Measurements from ENCODE around the gene LILRB2.
"Not testable (repeated sequence)": the region's sequence is repeated elsewhere in the genome, so short reads cannot be mapped to it uniquely, and the experiment has no call there.

Gene LILRB2

DNA sequence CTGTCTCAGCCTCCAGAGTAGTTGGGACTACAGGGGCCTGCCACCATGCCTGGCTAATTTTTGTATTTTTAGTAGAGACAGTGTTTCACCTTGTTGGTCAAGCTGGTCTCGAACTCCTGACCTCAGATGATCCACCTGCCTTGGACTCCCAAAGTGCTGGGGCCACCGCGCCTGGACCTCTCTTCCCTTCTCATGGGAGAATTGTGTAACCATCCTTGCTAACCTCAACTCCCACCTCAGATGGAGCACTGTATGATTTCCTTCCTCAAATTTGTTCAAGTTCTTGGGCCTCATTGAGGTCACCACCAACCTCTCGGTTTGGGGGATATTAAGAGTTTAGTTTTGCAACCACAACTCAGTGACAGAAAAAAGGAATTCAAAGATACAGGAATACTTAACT, 21.3 kb upstream of the LILRB2 start:
- DNase-seq = no peak

DNA sequence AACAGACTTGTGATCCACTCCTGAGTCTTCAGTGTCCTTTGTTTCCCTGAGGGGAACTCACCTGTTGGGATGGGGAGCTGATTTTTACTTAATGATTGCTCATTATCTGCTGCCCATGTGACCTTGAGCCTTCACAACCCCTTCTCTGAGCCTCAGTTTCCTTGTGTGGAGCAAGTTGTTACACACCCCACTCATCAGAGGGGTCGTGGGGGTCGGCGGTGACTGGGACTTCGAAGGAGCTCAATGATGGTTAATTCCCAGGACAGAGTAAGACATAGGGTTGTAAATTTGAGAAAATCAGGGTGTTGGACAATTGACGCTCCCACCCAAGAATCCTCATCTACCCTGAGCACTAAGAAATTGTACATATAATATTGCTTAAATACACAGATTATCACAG, 18.6 kb upstream of the LILRB2 start:
- DNase-seq = no peak

DNA sequence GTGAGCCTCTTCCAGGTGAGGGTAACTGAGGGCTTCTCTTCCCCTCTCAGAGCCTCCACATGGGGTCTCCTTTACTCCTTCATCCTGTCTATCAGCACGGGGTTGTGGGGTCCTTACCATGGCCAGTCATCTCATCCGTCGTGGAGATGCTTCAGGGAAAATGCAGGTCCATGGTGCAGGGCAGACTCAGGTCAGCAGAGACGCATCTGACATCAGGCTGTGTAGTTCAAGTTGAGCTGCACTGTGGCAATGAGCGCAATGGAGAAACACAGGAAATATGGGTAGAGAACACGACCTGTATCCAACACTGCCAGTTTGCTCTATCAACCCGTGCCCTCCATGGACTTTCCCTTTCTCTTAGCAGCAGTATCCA, 18.2 kb upstream of the LILRB2 start:
- DNase-seq = no peak

- no peak for DNase-seq
Observed at GRCh38 chr19:54298357-54299125, 17.6 kb upstream of the LILRB2 start.

GRCh38 chr19:54297759-54298305, 16.9 kb upstream of the LILRB2 start:
- DNase-seq = no peak

GRCh38 chr19:54294539-54294938, 13.6 kb upstream of the LILRB2 start:
- DNase-seq = no peak

GRCh38 chr19:54289160-54289559, 8.2 kb upstream of the LILRB2 start:
- DNase-seq = not testable (repeated sequence)

DNA sequence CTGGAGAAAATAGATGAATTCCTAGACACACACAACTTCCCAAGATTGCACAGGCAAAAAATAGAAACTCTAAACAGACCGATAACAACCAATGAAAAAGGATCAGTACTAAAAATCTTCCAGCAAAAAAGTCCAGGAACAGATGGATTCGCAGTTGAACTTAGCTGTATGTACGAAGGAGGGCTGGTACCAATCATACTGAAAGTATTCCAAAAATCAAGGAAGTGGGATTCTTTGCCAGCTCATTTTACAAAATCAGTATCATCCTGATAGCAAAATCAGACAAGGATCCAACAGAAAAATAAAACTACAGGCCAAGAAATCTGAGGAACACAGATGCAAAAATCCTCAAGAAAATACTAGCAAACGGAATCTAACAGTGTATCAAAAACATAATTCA, 6.5 kb upstream of the LILRB2 start:
- DNase-seq = no peak

DNA sequence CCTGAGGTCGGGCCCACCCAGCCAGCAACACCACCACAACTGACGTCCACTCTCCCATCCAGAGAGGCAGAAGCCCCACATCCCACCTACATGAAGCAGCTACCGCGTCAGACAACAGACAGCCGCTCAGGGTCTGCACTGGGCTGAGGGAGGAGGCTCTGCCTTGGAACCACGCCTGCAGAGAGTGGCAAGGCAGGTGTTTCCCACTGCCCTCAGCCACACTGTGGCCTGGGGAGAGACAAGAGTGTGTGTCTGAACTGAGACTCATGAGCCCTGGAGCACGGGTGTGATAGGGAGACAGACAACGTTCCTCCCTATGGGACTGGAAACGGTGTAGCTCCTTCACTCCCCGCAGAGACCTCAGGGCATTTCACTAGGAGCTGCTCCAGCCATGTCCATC, 5.4 kb upstream of the LILRB2 start:
- not testable (repeated sequence) for DNase-seq

- DNase-seq = not testable (repeated sequence)
Observed at GRCh38 chr19:54285427-54286056, 4.6 kb upstream of the LILRB2 start.

- DNase-seq = no peak
Observed at GRCh38 chr19:54282686-54283470, 2.0 kb upstream of the LILRB2 start.

GRCh38 chr19:54281729-54282075, 792 bp upstream of the LILRB2 start:
- DNase-seq = not testable (repeated sequence)

- DNase-seq = not testable (repeated sequence)
Observed at GRCh38 chr19:54280441-54280840, 469 bp downstream of the LILRB2 start.

DNA sequence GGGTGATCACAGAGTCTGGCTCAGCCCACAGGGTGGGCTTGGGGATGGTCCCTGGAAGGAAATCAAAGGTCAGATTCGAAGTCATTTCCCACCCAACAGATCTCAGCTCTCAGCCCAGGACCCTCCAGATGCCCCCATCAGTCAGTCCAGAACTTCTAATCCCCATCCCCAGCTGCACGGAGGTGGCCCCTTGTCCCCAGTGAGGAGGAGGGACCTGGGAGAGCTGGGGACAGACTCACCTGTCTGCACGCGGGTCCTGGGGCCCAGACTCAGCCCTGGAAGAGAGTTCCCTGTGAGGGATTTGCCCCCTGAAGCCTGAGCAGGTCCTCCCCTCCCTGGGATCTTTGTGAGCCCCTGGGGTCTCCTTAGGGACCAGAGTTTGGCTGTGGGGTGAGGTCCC, 885 bp downstream of the LILRB2 start:
- not testable (repeated sequence) for DNase-seq

DNA sequence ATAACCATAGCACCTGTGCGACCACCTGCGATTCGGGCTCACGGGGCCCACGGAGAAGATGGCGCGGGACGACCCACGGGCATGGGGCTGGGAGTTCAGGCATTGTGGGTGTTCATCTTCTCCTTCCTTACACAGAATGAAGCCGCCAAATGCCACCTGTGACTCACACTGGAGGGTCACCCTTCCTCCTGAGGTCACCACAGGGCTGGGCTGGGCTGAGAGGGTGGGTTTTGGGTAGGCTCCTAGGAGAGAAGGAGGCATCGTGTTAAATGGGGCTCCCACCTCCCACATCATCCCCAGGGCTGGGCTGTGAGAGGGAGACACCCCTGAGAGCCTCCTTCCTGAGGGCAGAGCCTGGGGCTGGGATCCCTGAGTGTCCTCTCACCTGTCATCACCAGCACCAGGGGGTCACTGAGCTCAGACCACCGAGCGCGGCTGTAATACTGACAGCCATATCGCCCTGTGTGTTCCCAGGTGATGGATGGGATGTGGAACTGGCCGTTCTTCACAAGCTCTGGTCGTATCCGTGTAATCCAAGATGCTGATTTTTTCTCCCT, 1.4 kb downstream of the LILRB2 start:
- no peak for DNase-seq

GRCh38 chr19:54278571-54279195, 2.2 kb downstream of the LILRB2 start:
- not testable (repeated sequence) for DNase-seq

DNA sequence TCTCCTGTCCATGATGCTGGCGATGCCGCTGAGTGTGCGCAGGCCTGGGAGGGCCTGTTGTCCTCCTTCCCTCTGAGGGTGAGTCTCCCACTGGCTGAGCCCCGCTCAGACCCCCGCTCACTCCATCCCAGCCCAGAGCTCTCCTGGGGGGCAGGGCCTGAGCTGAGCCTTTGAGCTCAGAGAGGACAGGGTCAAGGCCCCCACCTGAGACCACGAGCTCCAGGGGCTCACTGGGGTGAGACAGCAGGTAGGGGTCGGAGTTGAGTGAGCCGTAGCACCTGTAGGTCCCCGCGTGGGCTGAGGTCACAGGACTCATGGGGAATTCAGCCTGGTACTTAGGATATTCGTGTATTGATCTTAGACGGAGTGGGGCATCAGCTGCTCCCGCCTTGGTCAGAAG, 2.9 kb downstream of the LILRB2 start:
- not testable (repeated sequence) for DNase-seq

- not testable (repeated sequence) for DNase-seq
Observed at GRCh38 chr19:54277111-54277615, 3.7 kb downstream of the LILRB2 start.

- no peak for DNase-seq
Observed at GRCh38 chr19:54275951-54276350, 5.0 kb downstream of the LILRB2 start.

DNA sequence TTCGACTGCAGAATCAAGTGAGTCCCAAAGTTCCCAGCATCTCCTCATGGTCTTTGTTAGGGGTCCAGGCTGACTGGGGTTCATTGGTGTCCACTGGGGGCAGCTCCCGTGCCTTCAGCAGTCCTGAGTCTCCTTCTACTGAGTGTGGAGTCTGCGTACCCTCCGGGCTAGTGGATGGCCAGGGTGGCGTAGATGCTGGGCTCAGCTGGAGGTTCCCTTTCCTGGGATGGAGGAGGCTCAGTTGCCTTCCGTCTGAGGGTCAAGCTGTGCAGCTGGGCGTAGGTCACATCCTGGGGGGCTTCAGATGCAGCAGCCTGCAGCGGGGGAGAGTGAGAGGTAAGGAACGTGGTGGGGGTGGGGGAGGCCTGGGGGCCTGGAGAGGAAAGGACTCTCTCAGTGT, 6.4 kb downstream of the LILRB2 start:
- DNase-seq = not testable (repeated sequence)

DNA sequence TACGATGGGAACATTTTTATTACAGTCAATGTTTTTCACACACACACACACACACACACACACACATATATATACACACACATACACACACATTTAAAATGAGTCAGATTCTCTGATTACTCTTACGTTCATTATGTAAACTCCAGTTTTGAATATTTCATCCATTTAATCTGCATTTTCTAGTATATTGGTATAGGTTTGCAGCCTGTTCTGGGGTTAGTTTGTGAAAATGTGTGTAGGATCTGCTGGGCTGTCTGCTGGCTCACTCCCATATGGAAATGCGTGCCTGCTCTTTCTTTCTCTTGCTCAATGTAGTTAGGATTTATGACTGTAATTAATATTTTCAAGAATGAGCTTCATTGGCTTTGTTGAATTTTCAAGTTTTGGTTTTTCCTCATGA, 7.1 kb downstream of the LILRB2 start:
- DNase-seq = no peak

DNA sequence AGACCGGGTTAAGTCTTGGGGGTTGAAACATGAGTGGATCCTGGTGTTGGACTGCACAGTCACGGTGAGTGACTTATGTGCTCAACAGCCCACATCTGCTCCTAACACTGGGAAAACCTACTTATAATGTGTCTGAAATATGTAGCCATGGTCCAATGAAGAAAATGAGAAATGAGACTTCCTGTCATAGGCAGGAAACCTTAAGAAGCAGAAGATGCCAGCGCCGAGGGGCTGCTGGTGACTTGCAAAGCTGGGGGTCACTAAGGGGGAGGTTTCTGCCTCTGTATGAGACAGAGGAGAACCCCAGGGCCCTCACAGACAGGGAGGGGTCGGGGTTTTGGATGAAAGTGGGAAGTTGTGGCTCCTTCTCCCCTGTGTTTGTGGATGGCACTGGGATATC, 8.7 kb downstream of the LILRB2 start:
- DNase-seq = not testable (repeated sequence)

GRCh38 chr19:54271587-54271986, 9.3 kb downstream of the LILRB2 start:
- DNase-seq = not testable (repeated sequence)
